Skeletal muscle tissue (tissue), 4 donors: ENCODE results near the gene ASPSCR1. TPM values are rescaled to one million over a fixed set of nuclear protein-coding genes. Genes with fewer than 3 reads are reported as not detected.

Experiments used
- H3K27ac ChIP-seq: one replicate; pipeline ENCODE4 v1.7.0; 2013; ENCODE audit warnings: mild to moderate bottlenecking, low read depth, low read length, inconsistent platforms
- H3K27me3 ChIP-seq, 3 donors: one replicate each; pipeline ENCODE4 v1.7.0; 2013; ENCODE audit warnings: low read length in 3 of 3; ENCODE audit not compliant: control insufficient read depth in 3 of 3, insufficient read depth in 3 of 3
- H3K36me3 ChIP-seq, 3 donors: one replicate each; pipeline ENCODE4 v1.7.0; 2013; ENCODE audit warnings: low read length in 3 of 3; ENCODE audit not compliant: control insufficient read depth in 3 of 3, insufficient read depth in 3 of 3
- H3K4me1 ChIP-seq, 3 donors: one replicate each; pipeline ENCODE4 v1.7.0; 2013; ENCODE audit warnings: low read length in 3 of 3, mild to moderate bottlenecking in 3 of 3; ENCODE audit not compliant: control insufficient read depth in 3 of 3, insufficient read depth in 3 of 3
- H3K4me3 ChIP-seq, 3 donors: one replicate each; pipeline ENCODE4 v1.7.0; 2013; ENCODE audit warnings: low read length in 3 of 3
- H3K9ac ChIP-seq, 3 donors: one replicate each; pipeline ENCODE4 v1.7.0; 2013; ENCODE audit warnings: low read length in 3 of 3, mild to moderate bottlenecking in 3 of 3, moderate library complexity in 2 of 3, low read depth in 1 of 3
- H3K9me3 ChIP-seq, 3 donors: one replicate each; pipeline ENCODE4 v1.7.0; 2013; ENCODE audit warnings: low read length in 3 of 3; ENCODE audit not compliant: control insufficient read depth in 3 of 3
- total RNA-seq: library from RNA; depleted of rRNA; stranded (reverse); fragments of >200 nt; gene quantifications from one replicate; pipeline ENCODE4 v1.2.3, GENCODE V29; 2014
- donor health status: Osteomylitis.

Gene ASPSCR1
- total RNA-seq, 1 donor from 2014 or later = 18.8 TPM

DNA sequence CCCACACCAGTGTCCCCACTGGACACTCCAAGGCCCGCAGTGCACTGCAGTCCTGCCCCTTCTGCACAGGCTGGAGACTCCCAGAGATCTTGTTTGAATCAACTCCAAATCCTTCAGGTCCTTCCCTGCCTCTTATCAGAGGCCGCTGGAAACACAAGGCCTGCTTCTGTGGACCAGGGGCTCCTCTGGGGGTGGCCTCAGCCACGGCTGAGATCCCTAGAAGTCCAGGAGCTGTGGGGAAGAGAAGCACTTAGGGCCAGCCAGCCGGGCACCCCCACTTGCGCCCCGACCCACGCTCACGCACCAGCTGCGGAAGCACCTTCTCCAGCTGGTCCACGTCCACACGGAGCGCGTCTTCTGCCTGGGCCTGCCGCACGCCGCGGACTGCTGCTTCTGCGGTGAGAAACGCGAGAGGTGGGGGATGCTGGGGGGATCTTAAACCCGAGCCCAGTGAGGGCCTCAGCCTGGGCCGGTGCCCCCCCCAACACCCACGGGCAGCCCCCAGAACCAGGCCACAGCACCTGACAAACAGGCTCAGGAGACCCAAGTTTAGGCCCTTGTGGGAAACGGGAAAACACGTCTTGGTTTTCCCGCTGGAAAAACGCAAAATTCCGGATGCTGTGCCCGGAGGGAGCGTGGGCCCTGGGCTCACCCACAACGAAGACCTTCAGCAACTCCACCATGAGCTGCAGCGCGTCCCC, 41.7 kb downstream of the ASPSCR1 start:
- H3K27me3 ChIP-seq = no peaks in the 10 kb centered on the region
- no peak overlapping the region for H3K4me3 ChIP-seq
- no peaks in the 10 kb centered on the region for H3K36me3 ChIP-seq
- H3K4me1 ChIP-seq = peaks cover 45 to 59% (median 57%) of the 10 kb centered on the region in 3 donors
- H3K9ac ChIP-seq = peak overlapping the region in 2 of 3 donors; percentile 20 to 54
- H3K27ac ChIP-seq = peak overlapping the region; percentile 25
- no peaks in the 10 kb centered on the region for H3K9me3 ChIP-seq

DNA sequence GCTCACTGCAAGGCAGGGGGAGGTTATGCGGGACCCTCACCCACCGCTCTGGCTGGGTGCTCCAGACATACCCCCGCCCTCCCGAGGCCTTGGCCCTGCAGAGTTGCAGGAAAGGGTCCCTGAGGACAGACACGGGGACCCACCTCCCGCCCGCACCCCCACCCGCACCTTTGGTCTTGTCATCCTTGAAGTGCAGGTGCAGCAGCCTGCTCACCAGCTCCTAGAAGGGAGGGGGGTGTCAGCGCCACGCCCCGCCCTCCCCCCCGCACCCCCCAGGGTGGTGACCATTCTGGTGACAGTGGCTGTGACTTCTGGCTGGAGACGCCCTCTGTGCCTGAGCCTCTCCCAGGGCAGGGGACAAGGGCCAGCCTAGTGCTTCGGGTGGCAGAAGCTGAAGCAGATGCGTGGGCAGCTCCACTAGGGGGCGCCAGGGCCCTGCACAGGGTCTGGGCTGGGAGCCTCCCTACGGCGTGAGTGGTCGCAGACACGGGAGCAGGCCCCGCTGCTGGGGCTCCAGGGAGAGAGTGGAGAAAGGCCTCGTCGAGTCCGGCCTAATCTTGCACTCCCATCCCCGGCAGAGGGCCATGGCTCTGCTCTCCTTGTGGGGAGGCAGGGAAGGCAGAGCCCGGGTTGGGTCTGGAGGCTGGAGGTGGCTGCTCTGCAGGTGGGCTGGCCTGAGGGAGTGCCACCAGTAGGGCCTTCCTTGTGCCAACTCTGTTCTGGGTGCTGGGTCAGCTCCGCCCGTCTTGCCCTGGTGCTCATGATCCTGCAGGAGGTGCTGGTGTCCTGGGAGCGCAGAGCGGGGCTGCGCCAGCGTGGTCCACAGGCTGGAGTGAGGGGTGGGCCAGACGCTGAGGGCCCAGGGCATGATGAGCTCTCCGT, 42.5 kb downstream of the ASPSCR1 start:
- Histone ChIP-seq H3K27me3 (no peaks in the 10 kb centered on the region), H3K27ac (no peak overlapping the region), H3K4me3 (no peak overlapping the region), H3K36me3 (no peaks in the 10 kb centered on the region), H3K4me1 (peaks cover 46 to 64% (median 61%) of the 10 kb centered on the region in 3 donors), H3K9me3 (no peaks in the 10 kb centered on the region), H3K9ac (peak overlapping the region in 1 of 3 donors; percentile 54)

DNA sequence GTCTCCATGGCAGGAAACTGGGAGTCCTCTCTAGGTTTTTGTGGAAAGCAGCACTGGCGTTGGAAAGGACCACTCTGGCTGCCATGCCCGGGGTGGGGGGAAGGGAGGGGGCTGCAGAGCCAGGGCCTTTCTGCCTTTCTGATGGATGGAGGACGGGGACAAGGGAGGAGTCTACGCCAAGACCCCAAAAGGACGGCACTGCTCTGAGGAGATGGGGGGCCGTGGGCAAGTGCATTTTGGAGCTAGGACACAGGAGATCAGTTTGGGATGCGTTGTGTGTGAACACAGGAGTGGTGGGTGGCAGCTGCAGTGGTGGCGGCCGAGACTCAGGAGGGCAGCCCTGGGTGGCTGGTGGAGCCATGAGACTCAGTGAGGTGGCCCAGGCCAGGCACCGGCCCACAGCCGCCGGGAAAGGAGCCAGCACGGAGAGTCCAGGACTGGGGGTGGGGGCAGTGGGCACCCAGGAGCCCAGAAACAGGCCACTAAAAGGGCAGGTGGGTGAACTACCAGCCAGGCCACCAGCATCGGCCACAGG, 43.2 kb downstream of the ASPSCR1 start:
- peak overlapping the region in 1 of 3 donors; percentile 16 for H3K9ac ChIP-seq
- H3K4me3 ChIP-seq = no peak overlapping the region
- no peak overlapping the region for H3K27ac ChIP-seq

DNA sequence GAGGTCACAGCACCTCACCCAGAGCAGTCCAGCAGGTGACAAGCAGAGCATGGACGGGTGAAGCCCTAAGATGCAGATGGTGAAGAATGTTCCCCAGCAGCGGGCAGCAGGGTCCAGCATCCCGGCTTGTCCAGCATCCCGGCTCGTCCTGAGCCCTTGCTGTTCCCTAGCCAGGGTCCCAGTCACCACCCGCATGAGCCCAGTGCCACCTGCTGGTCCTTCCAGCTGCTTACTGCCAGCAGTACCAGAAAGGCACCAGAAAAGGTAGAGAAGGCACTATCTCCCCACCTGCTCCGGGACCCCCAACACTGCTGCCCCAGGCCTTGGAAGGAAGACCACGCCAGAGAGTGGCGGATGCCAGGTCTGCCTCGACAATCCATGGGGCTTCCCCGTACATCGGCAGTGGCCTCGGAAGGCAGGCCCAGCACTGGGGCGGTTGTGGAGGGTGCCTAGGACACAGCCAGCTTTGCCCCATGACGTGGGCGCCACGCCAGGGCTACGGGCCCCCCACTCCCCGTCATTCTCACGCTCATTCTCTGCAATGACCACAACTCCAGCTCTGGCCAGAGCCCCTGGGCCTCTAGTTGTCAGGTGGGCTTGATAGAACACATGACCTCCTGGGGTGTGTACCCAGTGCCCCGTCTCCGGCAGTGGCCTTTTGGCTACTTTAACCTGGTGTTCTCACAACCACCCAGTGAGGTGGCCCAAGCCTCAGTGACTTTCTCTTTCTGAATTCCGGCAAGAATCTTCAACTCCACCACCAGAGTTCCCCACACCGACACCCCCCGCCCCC, 43.9 kb downstream of the ASPSCR1 start:
- Histone ChIP-seq H3K27ac (no peak overlapping the region), H3K9me3 (no peaks in the 10 kb centered on the region), H3K27me3 (no peaks in the 10 kb centered on the region), H3K36me3 (no peaks in the 10 kb centered on the region), H3K4me1 (peaks cover 46 to 64% (median 61%) of the 10 kb centered on the region in 3 donors), H3K4me3 (peak overlapping the region in 2 of 3 donors; percentile 83 to 88), H3K9ac (peak overlapping the region; percentile 81 to 89 (median 85))

More for the DNA sequence above, 43.2 kb downstream of the ASPSCR1 start:
- Histone ChIP-seq H3K36me3 (no peaks in the 10 kb centered on the region), H3K4me1 (peaks cover 46 to 64% (median 61%) of the 10 kb centered on the region in 3 donors), H3K9me3 (no peaks in the 10 kb centered on the region), H3K27me3 (no peaks in the 10 kb centered on the region)

DNA sequence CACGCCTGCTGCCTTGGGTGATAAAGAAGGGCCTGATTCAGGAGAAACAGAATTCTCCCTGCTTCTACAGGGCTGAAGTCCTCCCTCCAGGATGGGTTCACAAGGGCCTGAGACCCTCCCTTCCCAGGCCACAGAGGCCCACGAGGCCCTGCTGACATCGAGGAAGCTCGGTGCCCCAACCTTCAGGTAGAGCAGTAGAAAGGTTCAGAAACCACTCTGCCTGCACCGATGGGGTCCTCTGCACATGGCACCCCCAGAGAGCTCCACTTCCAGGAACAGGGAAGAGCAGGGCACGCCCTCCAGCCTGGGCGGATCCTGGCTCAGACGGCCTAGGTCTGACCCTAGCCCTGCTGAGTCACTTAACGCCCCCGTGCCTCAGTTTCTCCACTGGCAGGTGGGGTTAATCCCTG, 44.5 kb downstream of the ASPSCR1 start:
- Histone ChIP-seq H3K4me1 (peaks cover 46 to 64% (median 61%) of the 10 kb centered on the region in 3 donors), H3K9me3 (no peaks in the 10 kb centered on the region), H3K27ac (no peak overlapping the region), H3K27me3 (no peaks in the 10 kb centered on the region), H3K9ac (peak overlapping the region; percentile 81 to 89 (median 85)), H3K4me3 (peak overlapping the region; percentile 78 to 88 (median 83)), H3K36me3 (peaks cover 0 to 2% (median 0%) of the 10 kb centered on the region in 3 donors)

DNA sequence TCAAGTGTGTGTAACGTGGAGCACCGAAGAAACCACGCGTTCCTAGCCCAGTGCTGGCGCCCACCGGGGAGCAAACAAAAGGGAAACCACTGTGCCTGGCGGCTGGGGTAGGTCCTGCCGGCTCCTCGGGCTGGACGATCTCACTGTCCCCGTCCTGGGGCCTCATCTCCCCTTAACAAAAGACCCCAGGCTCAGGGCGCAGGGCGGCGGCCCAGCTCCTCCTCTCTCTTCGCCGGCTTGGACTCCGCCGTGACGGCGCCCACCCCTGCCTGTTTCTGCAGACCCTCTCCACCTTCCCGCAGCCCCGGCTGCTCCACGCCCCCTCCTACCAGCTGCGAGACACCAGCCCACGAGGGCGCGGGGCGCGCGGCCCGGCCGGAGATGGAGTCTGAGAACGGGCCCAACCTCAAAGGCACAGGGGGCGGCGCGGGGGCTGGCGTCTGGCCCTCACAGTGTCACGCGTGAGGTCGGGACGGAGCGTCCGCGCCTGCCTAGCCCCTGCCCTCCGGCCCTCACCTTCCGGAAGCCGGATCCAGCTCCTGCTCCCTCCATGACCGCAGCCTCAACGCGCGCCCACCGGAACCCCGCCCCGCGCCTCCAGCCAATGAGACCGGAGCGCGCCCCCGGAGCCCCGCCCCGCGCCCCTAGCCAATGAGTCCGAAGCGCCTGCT, 45.0 kb downstream of the ASPSCR1 start, which contains the start of gene CENPX:
CENPX (minus strand) TSS at position 569 of the 671 bp plus-strand sequence; CDS start at position 552, 17 bp downstream.
- no peaks in the 10 kb centered on the region for H3K9me3 ChIP-seq
- H3K36me3 ChIP-seq = peaks cover 0 to 6% (median 0%) of the 10 kb centered on the region in 3 donors
- no peaks in the 10 kb centered on the region for H3K27me3 ChIP-seq
- H3K27ac ChIP-seq = peak within 1 kb of the TSS; percentile 56
- peak within 1 kb of the TSS; percentile 78 to 88 (median 83) for H3K4me3 ChIP-seq
- H3K9ac ChIP-seq = peak within 1 kb of the TSS; percentile 81 to 89 (median 85)
- H3K4me1 ChIP-seq = peaks cover 46 to 61% (median 58%) of the 10 kb centered on the region in 3 donors

DNA sequence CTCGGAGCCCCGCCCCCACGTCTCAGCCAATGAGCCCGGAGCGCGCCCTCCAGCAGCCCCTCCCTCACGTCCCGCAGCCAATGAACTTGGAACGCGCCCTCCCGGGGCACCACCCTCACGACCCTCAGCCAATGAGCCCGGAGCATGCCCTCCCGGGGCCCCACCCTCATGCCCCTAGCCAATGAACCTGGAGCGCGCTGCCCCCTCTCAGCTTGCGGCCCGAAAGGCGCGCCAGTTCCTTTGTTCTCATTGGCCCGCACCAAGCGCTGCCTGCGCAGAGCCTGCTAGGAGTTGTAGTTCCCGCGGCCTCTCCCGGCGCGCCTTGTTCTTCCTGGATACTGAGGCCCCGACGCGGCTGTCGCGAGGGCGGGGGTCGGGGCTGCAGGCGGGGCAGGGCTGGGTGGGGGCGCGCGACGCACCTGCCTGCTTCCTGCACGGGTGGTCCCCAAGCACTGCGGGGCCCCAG, 45.6 kb downstream of the ASPSCR1 start, which contains the start of gene LRRC45:
LRRC45 (plus strand) TSS at position 325 of the 466 bp plus-strand sequence. CDS start 339 bp downstream, outside the sequence.
- H3K36me3 ChIP-seq = peaks cover 0 to 6% (median 2%) of the 10 kb centered on the region in 3 donors
- no peaks in the 10 kb centered on the region for H3K27me3 ChIP-seq
- peak within 1 kb of the TSS; percentile 78 to 88 (median 83) for H3K4me3 ChIP-seq
- H3K4me1 ChIP-seq = peaks cover 41 to 55% (median 53%) of the 10 kb centered on the region in 3 donors
- H3K9ac ChIP-seq = peak within 1 kb of the TSS; percentile 81 to 89 (median 85)
- H3K27ac ChIP-seq = peak within 1 kb of the TSS; percentile 56
- H3K9me3 ChIP-seq = no peaks in the 10 kb centered on the region

DNA sequence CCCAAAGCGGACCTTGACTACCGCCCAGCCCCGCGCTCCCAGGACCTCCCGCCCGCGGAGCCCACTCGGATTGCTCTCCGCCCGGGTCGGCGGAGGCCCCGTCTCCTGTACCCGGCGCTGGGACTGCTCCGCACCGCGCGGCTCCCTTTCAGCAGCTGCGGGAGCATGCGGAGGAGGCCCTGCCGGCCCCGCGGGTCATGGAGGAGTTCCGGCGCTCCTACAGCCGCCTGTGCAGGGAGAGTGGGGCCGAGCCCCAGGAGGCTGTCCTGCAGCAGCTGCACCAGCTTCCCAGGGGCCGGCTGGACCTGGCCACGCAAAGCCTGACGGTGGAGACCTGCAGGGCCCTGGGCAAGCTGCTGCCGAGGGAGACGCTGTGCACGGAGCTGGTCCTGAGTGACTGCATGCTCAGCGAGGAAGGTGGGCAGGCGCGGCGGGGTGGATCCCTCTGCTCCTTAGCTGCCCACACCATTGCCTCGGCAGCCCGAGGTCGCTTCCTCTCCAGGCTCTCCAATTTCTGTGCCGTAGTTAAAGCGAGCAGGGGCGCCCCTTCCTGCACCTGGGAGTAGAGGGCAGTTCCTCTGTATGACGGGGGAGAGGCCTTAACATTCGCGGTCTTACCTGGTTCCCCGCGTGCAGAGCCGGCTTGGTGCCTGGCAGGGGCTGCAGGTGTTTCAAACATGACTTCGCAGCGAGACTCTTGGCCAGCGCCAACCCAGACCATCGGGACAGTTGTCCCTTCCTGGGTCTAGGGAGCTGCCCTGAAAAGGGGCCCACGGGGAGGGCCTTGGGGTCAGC, 46.2 kb downstream of the ASPSCR1 start:
- Histone ChIP-seq H3K27ac (no peak overlapping the region), H3K27me3 (no peaks in the 10 kb centered on the region), H3K9ac (peak overlapping the region; percentile 65 to 84 (median 70)), H3K36me3 (peaks cover 0 to 6% (median 2%) of the 10 kb centered on the region in 3 donors), H3K4me1 (peaks cover 35 to 49% (median 46%) of the 10 kb centered on the region in 3 donors), H3K4me3 (peak overlapping the region; percentile 73 to 82 (median 77)), H3K9me3 (no peaks in the 10 kb centered on the region)
